Endometrial microvascular endothelial cells (primary cell): Measurements from ENCODE around the gene COQ6. TPM values are rescaled to one million over a fixed set of nuclear protein-coding genes. Genes with fewer than 3 reads are reported as not detected.
"Not testable (repeated sequence)": the region's sequence is repeated elsewhere in the genome, so short reads cannot be mapped to it uniquely, and the experiment has no call there.

Experiments
- in situ Hi-C: cut with HindIII; loops from 2 replicates; pipeline ENCODE4 v1.10.0; 2017; ENCODE audit warnings: low sequenced_read_pairs, low pct_unique_long_range_greater_than_20kb; ENCODE audit errors: inconsistent ontology term
- total RNA-seq: library from RNA; depleted of rRNA; stranded (reverse); fragments of >200 nt; gene quantifications from one replicate; pipeline ENCODE4 v1.2.3, GENCODE V29; 2015; ENCODE audit errors: inconsistent ontology term

The COQ6 gene
- total RNA-seq, 1 donor from 2014 or later = 16.4 TPM

GRCh38 chr14:73973497-73973896 is 23.4 kb downstream of the COQ6 start:
- in situ Hi-C loops = no loop called here

GRCh38 chr14:73976125-73976524 is 26.0 kb downstream of the COQ6 start:
- in situ Hi-C loops = no loop called here

- in situ Hi-C loops = no loop called here
These were observed 27.8 kb downstream of the COQ6 start for GRCh38 chr14:73977896-73978295.

- in situ Hi-C loops = no loop called here
These were observed 38.0 kb downstream of the COQ6 start for GRCh38 chr14:73988065-73988464.

GRCh38 chr14:73988656-73989055 is 38.6 kb downstream of the COQ6 start:
- in situ Hi-C loops = not testable (repeated sequence)

GRCh38 chr14:73991092-73991491 is 41.0 kb downstream of the COQ6 start:
- in situ Hi-C loops = no loop called here

- in situ Hi-C loops = not testable (repeated sequence)
These were observed 44.8 kb downstream of the COQ6 start for GRCh38 chr14:73994926-73995325.

GRCh38 chr14:73995977-73996378 is 45.9 kb downstream of the COQ6 start:
- in situ Hi-C loops = no loop called here

GRCh38 chr14:73996731-73997107 is 46.6 kb downstream of the COQ6 start:
- in situ Hi-C loops = no loop called here

DNA sequence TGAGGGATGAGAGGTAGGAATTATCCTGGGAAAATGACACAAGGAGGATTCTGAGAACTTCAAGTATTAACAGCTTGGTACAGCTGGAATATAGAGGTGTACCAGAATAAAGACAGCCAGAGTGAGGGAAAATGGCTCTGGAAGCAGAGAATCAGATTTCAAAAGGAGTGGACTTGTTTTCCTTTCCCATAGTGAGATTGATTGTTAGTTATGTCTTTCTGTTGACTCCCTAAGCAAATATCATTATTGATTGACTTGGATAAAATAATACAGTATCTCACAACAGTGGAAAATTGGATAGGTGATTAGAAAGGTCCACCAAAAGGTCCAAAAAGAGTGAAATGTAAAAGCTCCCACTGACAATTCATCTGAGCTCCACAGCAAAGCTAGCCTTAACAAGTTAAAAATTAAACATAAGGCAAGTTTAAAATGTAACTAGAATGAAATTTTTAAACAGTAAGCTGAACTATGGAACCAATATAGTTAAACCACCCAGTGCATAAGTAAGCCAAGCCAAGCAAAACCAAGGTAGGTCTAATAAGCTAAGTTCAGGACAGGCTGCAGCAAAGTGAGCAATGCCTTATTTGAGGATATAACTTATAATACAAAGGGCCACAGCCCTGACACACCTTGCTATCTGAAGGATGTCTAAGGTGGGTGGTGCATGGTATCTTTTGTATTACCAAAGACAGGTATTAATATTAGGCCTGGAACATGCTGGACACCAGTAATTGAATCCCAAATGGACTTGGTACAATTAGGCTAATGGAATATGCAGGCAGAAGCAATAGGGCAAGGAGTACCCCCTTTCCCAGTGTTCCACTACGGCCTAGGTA is 47.2 kb downstream of the COQ6 start:
- in situ Hi-C loops = no loop called here

GRCh38 chr14:73997944-73998447 is 47.9 kb downstream of the COQ6 start:
- in situ Hi-C loops = no loop called here

GRCh38 chr14:73998726-73999125 is 48.6 kb downstream of the COQ6 start:
- in situ Hi-C loops = no loop called here

DNA sequence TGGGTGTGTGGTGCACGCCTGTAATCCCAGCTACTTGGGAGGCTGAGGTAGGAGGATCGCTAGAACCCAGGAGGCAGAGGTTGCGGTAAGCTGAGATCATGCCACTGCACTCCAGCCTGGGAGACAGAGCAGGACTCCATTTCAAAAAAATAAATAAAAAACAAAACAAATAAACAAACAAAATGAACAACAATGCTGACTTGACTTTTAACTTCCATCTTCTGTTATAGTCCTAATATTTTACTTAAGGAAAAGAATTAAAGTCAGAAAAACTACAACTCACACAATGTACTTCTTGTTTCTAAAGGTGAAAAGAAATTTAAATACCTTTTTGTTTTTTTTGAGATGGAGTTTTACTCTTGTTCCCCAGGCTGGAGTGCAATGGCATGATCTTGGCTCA is 55.6 kb downstream of the COQ6 start:
- in situ Hi-C loops = not testable (repeated sequence)

- in situ Hi-C loops = no loop called here
These were observed 58.9 kb downstream of the COQ6 start for GRCh38 chr14:74008843-74009499.

Other genes with a start within 250 kb of the COQ6 start
- 32.1 TPM for gene PNMA1, start 235.9 kb upstream of the COQ6 start, total RNA-seq
- 4.9 TPM for gene PTGR2, start 98.5 kb upstream of the COQ6 start, total RNA-seq
- 51.2 TPM for gene ZNF410, start 63.4 kb upstream of the COQ6 start, total RNA-seq
- 1.8 TPM for gene FAM161B, start 208 bp upstream of the COQ6 start, total RNA-seq
- 17.7 TPM for gene ENTPD5, start 69.0 kb downstream of the COQ6 start, total RNA-seq
- 0.19 TPM for gene BBOF1, start 69.0 kb downstream of the COQ6 start, total RNA-seq
- gene ALDH6A1, start 134.2 kb downstream of the COQ6 start, total RNA-seq = 8.4 TPM
- 8.0 TPM for gene LIN52, start 134.7 kb downstream of the COQ6 start, total RNA-seq